Measurements from ENCODE around the gene HS3ST5.

GRCh38 chr6:114310053-114310452 is 32.8 kb downstream of the HS3ST5 start:
- no peak for TF ChIP-seq CTCF (IDR thresholded peaks at IDR 0.05)
- no peak for TF ChIP-seq POLR2A (IDR thresholded peaks at IDR 0.05)
